PFSK-1 (cell line): ENCODE measurements around the gene ROBO1.

Experiments
- POLR2AphosphoS5 ChIP-seq: IDR thresholded peaks from 2 replicates; pipeline ENCODE4 v1.6.1; 2012; ENCODE audit warnings: low read depth, mild to moderate bottlenecking, control low read depth, low read length, moderate library complexity
- REST ChIP-seq, 2 experiments: IDR thresholded peaks; 2 replicates each; pipeline versions ENCODE4 v1.6.1 to v1.8.0; 2011 to 2012; ENCODE audit warnings: low read depth in 2 of 2, low read length in 2 of 2, control low read depth in 1 of 2, inconsistent platforms in 1 of 2, mild to moderate bottlenecking in 1 of 2, moderate library complexity in 1 of 2; ENCODE audit not compliant: insufficient read depth in 1 of 2
- SIN3A ChIP-seq: IDR thresholded peaks from 2 replicates; pipeline ENCODE4 v1.6.1; 2012; ENCODE audit warnings: mild to moderate bottlenecking, low read length, moderate library complexity, borderline replicate concordance; ENCODE audit not compliant: insufficient read depth
- TAF1 ChIP-seq: IDR thresholded peaks from 2 replicates; pipeline ENCODE4 v1.6.1; 2012; ENCODE audit warnings: low read length, control low read depth, borderline replicate concordance; ENCODE audit not compliant: insufficient read depth

- TF ChIP-seq REST (IDR thresholded peaks at IDR 0.05; ENCODE audit: insufficient read depth in 1 of 2, low read depth in 2 of 2, low read length in 2 of 2): no peak
- TF ChIP-seq POLR2AphosphoS5: no peak
- TF ChIP-seq TAF1: no peak
- TF ChIP-seq SIN3A: no peak
These were observed 976.0 kb downstream of the ROBO1 start for GRCh38 chr3:78791753-78792152.
